ENCODE results near the gene DNAJB9. TPM values are rescaled to one million over a fixed set of nuclear protein-coding genes. Genes with fewer than 3 reads are reported as not detected.

The DNAJB9 gene
- total and polyA plus RNA-seq, 2 of the 13 experiments (the other 11 are each of a cell fraction or from before 2014, with no cell fraction given) = 8.6 to 16.4 TPM

DNA sequence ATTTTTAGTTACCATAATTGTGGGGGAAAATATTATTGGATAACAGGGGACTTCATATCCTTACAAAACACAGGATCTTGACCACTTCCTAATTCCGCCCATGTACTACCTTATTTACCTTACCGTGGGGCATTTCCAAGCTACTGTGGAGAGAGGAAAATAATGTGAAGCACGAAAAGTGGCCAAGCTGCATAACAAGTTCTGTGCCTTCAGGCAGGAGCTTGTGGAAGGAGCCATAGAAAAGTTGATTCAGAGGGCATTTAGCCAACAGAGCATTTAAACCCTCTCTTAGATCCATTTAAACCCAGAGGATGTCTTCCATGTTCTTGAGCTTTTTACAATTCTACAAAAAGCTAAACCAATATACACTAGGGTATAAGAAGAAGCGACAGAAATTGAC is 41.6 kb downstream of the DNAJB9 start:
- H3K4me2 ChIP-seq (ENCODE audit: low read depth, low read length) = no peak overlapping the region
- no peak overlapping the region for H3K9ac ChIP-seq (ENCODE audit: insufficient read depth, low read depth, low read length)
- CTCF ChIA-PET (ENCODE audit: low intra/inter-chr PET ratio, low total read pairs) = no interaction called here
- H3K9me3 ChIP-seq (ENCODE audit: low read length) = no peaks in the 10 kb centered on the region
- intact Hi-C loops (cut with micrococcal nuclease; ENCODE audit: unreplicated experiment) (loop anchor here (5.0 kb wide), 1 partner anchor 196 kb away; no protein-coding TSS in a partner anchor), in situ Hi-C loops (cut with HindIII; ENCODE audit: extremely low pct_ligation_motif_present, low pct_unique_long_range_greater_than_20kb) (loop anchor here (25.0 kb wide), 1 partner anchor 1476 kb away; no protein-coding TSS in a partner anchor)
- H3K27me3 ChIP-seq (ENCODE audit: control insufficient read depth in 1 of 2, insufficient read depth in 2 of 2, low read length in 2 of 2) = no peaks in the 10 kb centered on the region
- DNase-seq (ENCODE audit: low spot score) (no peak), FAIRE-seq (no peak), ATAC-seq (no peak)
- WGBS (ENCODE audit: low lambda C conversion rate) = 7% methylated on average over 4 of the region's 4 CpGs
- POLR2A ChIA-PET = no interaction called here
- no peak overlapping the region for H3K4me3 ChIP-seq (replicated peaks in 1 of 3; ENCODE audit: insufficient read depth in 1 of 3, low read depth in 2 of 3, low read length in 3 of 3)
- H3K79me2 ChIP-seq (ENCODE audit: insufficient read depth, low read length) = no peaks in the 10 kb centered on the region
- no peak overlapping the region for H3K27ac ChIP-seq (ENCODE audit: extremely low read length, insufficient read depth, low read length)
- H3K36me3 ChIP-seq (replicated peaks in 1 of 2; ENCODE audit: control insufficient read depth in 1 of 2, insufficient read depth in 2 of 2, low read length in 2 of 2) = no peaks in the 10 kb centered on the region
- peaks cover 23% of the 10 kb centered on the region for H3K4me1 ChIP-seq (ENCODE audit: insufficient read depth, low read length)
- no peak for TF ChIP-seq TBP (CRISPR knock-in tag; IDR thresholded peaks at IDR 0.05)
- no peak for TF ChIP-seq TEAD3 (CRISPR knock-in tag; optimal IDR thresholded peaks at IDR 0.05; ENCODE audit: borderline replicate concordance)
- H2AFZ ChIP-seq (ENCODE audit: low read length) = no peak overlapping the region
- H4K20me1 ChIP-seq (ENCODE audit: insufficient read depth, low read length) = no peaks in the 10 kb centered on the region
- BruUV-seq (replicated peaks) = no TSS peak

DNA sequence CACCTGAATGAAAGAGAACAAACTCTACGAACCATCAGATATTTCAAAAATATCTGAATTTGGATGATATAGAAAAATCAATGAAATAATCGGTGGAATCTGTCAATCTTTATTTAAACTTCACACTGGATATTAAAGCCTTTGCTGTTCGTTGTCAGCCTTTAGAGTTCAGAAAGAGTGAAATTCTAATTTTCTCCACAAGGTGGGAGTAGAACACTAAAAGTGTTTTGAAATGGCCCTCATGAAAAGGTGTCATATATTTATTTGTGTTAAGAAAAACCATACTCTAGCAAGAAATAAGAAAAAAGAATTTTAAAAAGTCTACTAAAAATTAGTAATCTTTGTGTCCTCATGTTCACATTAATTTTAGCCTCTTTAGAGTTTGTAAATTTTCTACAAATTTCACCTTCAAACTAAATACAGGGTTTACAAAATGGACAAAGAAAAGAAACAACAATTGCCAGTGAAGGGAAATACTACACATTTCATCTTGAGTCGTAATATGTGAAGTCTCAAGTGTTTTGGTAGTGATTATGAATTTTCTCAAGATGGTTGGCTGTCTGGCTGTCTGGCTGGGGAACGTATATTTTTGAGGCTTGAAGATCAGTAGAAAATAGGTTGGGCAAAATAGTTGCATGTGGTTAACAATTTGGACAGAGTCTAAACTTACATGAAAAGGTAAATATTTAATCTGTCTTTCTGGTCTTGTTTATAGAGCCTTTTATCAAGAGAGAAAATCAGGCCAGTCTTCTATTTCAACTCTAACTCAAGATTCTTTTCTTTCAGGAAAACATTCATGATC is 43.7 kb downstream of the DNAJB9 start:
- Histone ChIP-seq H3K27me3 (ENCODE audit: control insufficient read depth in 1 of 2, insufficient read depth in 2 of 2, low read length in 2 of 2) (no peaks in the 10 kb centered on the region), H3K4me2 (ENCODE audit: low read depth, low read length) (peak overlapping the region; percentile 47), H3K9me3 (ENCODE audit: low read length) (no peaks in the 10 kb centered on the region), H2AFZ (ENCODE audit: low read length) (no peak overlapping the region), H3K4me3 (replicated peaks in 1 of 3; ENCODE audit: insufficient read depth in 1 of 3, low read depth in 2 of 3, low read length in 3 of 3) (no peak overlapping the region; a peak in 1 of 6 replicates), H3K4me1 (ENCODE audit: insufficient read depth, low read length) (peaks cover 18% of the 10 kb centered on the region), H4K20me1 (ENCODE audit: insufficient read depth, low read length) (no peaks in the 10 kb centered on the region), H3K79me2 (ENCODE audit: insufficient read depth, low read length) (no peaks in the 10 kb centered on the region), H3K27ac (ENCODE audit: extremely low read length, insufficient read depth, low read length) (no peak overlapping the region), H3K36me3 (replicated peaks in 1 of 2; ENCODE audit: control insufficient read depth in 1 of 2, insufficient read depth in 2 of 2, low read length in 2 of 2) (no peaks in the 10 kb centered on the region), H3K9ac (ENCODE audit: insufficient read depth, low read depth, low read length) (no peak overlapping the region)
- in situ Hi-C loops (cut with HindIII; ENCODE audit: extremely low pct_ligation_motif_present, low pct_unique_long_range_greater_than_20kb) (loop anchor here (25.0 kb wide), 1 partner anchor 1474 kb away; no protein-coding TSS in a partner anchor), intact Hi-C loops (cut with micrococcal nuclease; ENCODE audit: unreplicated experiment) (loop anchor here (5.0 kb wide), 1 partner anchor 194 kb away; no protein-coding TSS in a partner anchor)
- ATAC-seq (peak; percentile 69), DNase-seq (ENCODE audit: low spot score) (peak; percentile 32), FAIRE-seq (no peak)
- peak; percentile 31; the same call in 1 of the 2 replicates for TF ChIP-seq SMC3 (IDR thresholded peaks at IDR 0.05; ENCODE audit: low read length)
- TF ChIP-seq TARDBP (CRISPR knock-in tag; IDR thresholded peaks at IDR 0.05) = no peak
- TF ChIP-seq RCOR2 (CRISPR knock-in tag; IDR thresholded peaks at IDR 0.05) = no peak
- TF ChIP-seq, protein P1, sequence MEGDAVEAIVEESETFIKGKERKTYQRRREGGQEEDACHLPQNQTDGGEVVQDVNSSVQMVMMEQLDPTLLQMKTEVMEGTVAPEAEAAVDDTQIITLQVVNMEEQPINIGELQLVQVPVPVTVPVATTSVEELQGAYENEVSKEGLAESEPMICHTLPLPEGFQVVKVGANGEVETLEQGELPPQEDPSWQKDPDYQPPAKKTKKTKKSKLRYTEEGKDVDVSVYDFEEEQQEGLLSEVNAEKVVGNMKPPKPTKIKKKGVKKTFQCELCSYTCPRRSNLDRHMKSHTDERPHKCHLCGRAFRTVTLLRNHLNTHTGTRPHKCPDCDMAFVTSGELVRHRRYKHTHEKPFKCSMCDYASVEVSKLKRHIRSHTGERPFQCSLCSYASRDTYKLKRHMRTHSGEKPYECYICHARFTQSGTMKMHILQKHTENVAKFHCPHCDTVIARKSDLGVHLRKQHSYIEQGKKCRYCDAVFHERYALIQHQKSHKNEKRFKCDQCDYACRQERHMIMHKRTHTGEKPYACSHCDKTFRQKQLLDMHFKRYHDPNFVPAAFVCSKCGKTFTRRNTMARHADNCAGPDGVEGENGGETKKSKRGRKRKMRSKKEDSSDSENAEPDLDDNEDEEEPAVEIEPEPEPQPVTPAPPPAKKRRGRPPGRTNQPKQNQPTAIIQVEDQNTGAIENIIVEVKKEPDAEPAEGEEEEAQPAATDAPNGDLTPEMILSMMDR (CRISPR knock-in tag; IDR thresholded peaks at IDR 0.05) = peak; percentile 63
- TF ChIP-seq STAG1 (CRISPR knock-in tag; IDR thresholded peaks at IDR 0.05) = peak; percentile 68
- ChIA-PET POLR2A (interaction anchor here (0.9 kb wide), 1 partner anchor 10 kb away, joined by 3 read pairs; no protein-coding TSS in a partner anchor), CTCF (ENCODE audit: low intra/inter-chr PET ratio, low total read pairs) (no interaction called here)
- BruUV-seq (replicated peaks) = no TSS peak
- 1% methylated on average over 5 of the region's 5 CpGs for WGBS (ENCODE audit: low lambda C conversion rate)
